Fibroblast of skin of right biceps (primary cell): ENCODE results near the gene RTP2.

Experiments used
- DNase-seq: peaks from one replicate; pipeline ENCODE4 v3.0.0-alpha.2; 2013

Gene RTP2

GRCh38 chr3:187702507-187703033 is at the start of gene RTP2:
Gene RTP2 (minus strand): TSS chr3:187702557. CDS start chr3:187702128, 429 bp downstream.
- DNase-seq, result no peak

- DNase-seq, result no peak
Observed at GRCh38 chr3:187750513-187751123, 48.3 kb upstream of the RTP2 start.

GRCh38 chr3:187750006-187750512 is 47.7 kb upstream of the RTP2 start:
- no peak for DNase-seq

- peak; percentile 86 for DNase-seq
Observed at GRCh38 chr3:187748050-187748481, 45.7 kb upstream of the RTP2 start.

- DNase-seq, result no peak
Observed at GRCh38 chr3:187747506-187747905, 45.1 kb upstream of the RTP2 start.

- peak; percentile 42 for DNase-seq
Observed at GRCh38 chr3:187746442-187747281, 44.3 kb upstream of the RTP2 start.

GRCh38 chr3:187746059-187746441 is 43.7 kb upstream of the RTP2 start:
- peak; percentile 18 for DNase-seq

- peak; percentile 99 for DNase-seq
Observed at GRCh38 chr3:187745201-187746058, 43.1 kb upstream of the RTP2 start, which contains the start of gene BCL6. Gene BCL6 (minus strand): TSS chr3:187745468. CDS start chr3:187733693, 11,775 bp downstream.

- peak; percentile 54 for DNase-seq
Observed at GRCh38 chr3:187744169-187745151, 42.1 kb upstream of the RTP2 start.

- peak; percentile 53 for DNase-seq
Observed at GRCh38 chr3:187743195-187744141, 41.1 kb upstream of the RTP2 start.

- no peak for DNase-seq
Observed at GRCh38 chr3:187742351-187743171, 40.2 kb upstream of the RTP2 start.

- DNase-seq, result peak; percentile 80
Observed at GRCh38 chr3:187741403-187742350, 39.3 kb upstream of the RTP2 start.

GRCh38 chr3:187740421-187741399 is 38.4 kb upstream of the RTP2 start:
- peak; percentile 82 for DNase-seq

- DNase-seq, result peak; percentile 95
Observed at GRCh38 chr3:187739561-187740332, 37.4 kb upstream of the RTP2 start.

- no peak for DNase-seq
Observed at GRCh38 chr3:187739094-187739560, 36.8 kb upstream of the RTP2 start.
